Mesenchymal stem cell (in vitro differentiated cells and primary cell): Measurements from ENCODE around the gene ATP6V0C. TPM values are rescaled to one million over a fixed set of nuclear protein-coding genes. Genes with fewer than 3 reads are reported as not detected.

Experiments used
- DNase-seq: peaks from one replicate; pipeline ENCODE4 v3.0.0-alpha.2; 2013
- H2AFZ ChIP-seq: one replicate; pipeline ENCODE4 v1.6.1; 2013; ENCODE audit warnings: low read depth, mild to moderate bottlenecking, control low read depth, inconsistent platforms, low read length, moderate library complexity
- H2AK5ac ChIP-seq: 2 replicates; pipeline ENCODE4 v1.6.1; 2013; ENCODE audit warnings: low read length, moderate library complexity, mild to moderate bottlenecking, inconsistent platforms; ENCODE audit not compliant: severe bottlenecking
- H2BK120ac ChIP-seq: one replicate; pipeline ENCODE4 v1.6.1; 2013; ENCODE audit warnings: low read depth, mild to moderate bottlenecking, inconsistent platforms, low read length, moderate library complexity
- H2BK12ac ChIP-seq, 2 experiments: one replicate each; pipeline ENCODE4 v1.6.1; 2013; ENCODE audit warnings: inconsistent platforms in 2 of 2, low read length in 2 of 2, mild to moderate bottlenecking in 2 of 2, moderate library complexity in 2 of 2, control low read depth in 1 of 2
- H2BK15ac ChIP-seq: one replicate; pipeline ENCODE4 v1.6.1; 2013; ENCODE audit warnings: mild to moderate bottlenecking, low read depth, inconsistent platforms; ENCODE audit not compliant: poor library complexity, severe bottlenecking
- H2BK5ac ChIP-seq: 2 replicates; pipeline ENCODE4 v1.6.1; 2013; ENCODE audit warnings: low read depth, mild to moderate bottlenecking, low read length, control low read depth, inconsistent platforms; ENCODE audit not compliant: poor library complexity, severe bottlenecking
- H3K14ac ChIP-seq, 2 experiments: one replicate each; pipeline ENCODE4 v1.6.1; 2013; ENCODE audit warnings: inconsistent platforms in 2 of 2, low read length in 2 of 2, control low read depth in 1 of 2, mild to moderate bottlenecking in 1 of 2, moderate library complexity in 1 of 2
- H3K18ac ChIP-seq, 2 experiments: one replicate each; pipeline ENCODE4 v1.6.1; 2013; ENCODE audit warnings: inconsistent platforms in 2 of 2, low read length in 2 of 2, control low read depth in 1 of 2, low read depth in 1 of 2, mild to moderate bottlenecking in 1 of 2
- H3K23ac ChIP-seq, 2 experiments: one replicate each; pipeline ENCODE4 v1.6.1; 2013; ENCODE audit warnings: inconsistent platforms in 2 of 2, low read length in 2 of 2, mild to moderate bottlenecking in 2 of 2, moderate library complexity in 2 of 2, control low read depth in 1 of 2
- H3K27ac ChIP-seq: 2 replicates; pipeline ENCODE4 v1.5.1; 2013; ENCODE audit warnings: mild to moderate bottlenecking, moderate library complexity, low read length, control low read depth, inconsistent platforms; ENCODE audit not compliant: poor library complexity, severe bottlenecking
- H3K27me3 ChIP-seq, 2 experiments: 2 replicates each; pipeline versions ENCODE4 v1.6.1 to v1.7.0; 2013; ENCODE audit warnings: low read length in 2 of 2, mild to moderate bottlenecking in 2 of 2, moderate library complexity in 2 of 2, control low read depth in 1 of 2, inconsistent platforms in 1 of 2; ENCODE audit not compliant: control insufficient read depth in 1 of 2, insufficient read depth in 1 of 2
- H3K36me3 ChIP-seq, 2 experiments: 2 replicates each; pipeline versions ENCODE4 v1.6.1 to v1.7.0; 2013; ENCODE audit warnings: low read length in 2 of 2, control low read depth in 1 of 2, inconsistent platforms in 1 of 2, low read depth in 1 of 2, mild to moderate bottlenecking in 1 of 2; ENCODE audit not compliant: insufficient read depth in 2 of 2, control insufficient read depth in 1 of 2
- H3K4ac ChIP-seq, 2 experiments: one replicate each; pipeline ENCODE4 v1.6.1; 2013; ENCODE audit warnings: inconsistent platforms in 2 of 2, low read length in 2 of 2, mild to moderate bottlenecking in 2 of 2, moderate library complexity in 2 of 2, control low read depth in 1 of 2, low read depth in 1 of 2
- H3K4me1 ChIP-seq: 2 replicates; pipeline ENCODE4 v1.6.1; 2013; ENCODE audit warnings: low read depth, low read length, control low read depth; ENCODE audit not compliant: control insufficient read depth, insufficient read depth
- H3K4me2 ChIP-seq: 2 replicates; pipeline ENCODE4 v1.6.1; 2013; ENCODE audit warnings: low read length, mild to moderate bottlenecking, inconsistent platforms; ENCODE audit not compliant: poor library complexity, severe bottlenecking
- H3K4me3 ChIP-seq, 2 experiments: 2 replicates each; pipeline versions ENCODE4 v1.5.1 to v1.7.0; 2013; ENCODE audit warnings: low read length in 2 of 2, mild to moderate bottlenecking in 2 of 2, control low read depth in 1 of 2, low read depth in 1 of 2; ENCODE audit not compliant: insufficient read depth in 1 of 2
- H3K79me1 ChIP-seq: replicated peaks from 2 replicates; pipeline ENCODE4 v1.6.1; 2013; ENCODE audit warnings: mild to moderate bottlenecking, control low read depth, low read length, inconsistent platforms; ENCODE audit not compliant: poor library complexity, severe bottlenecking
- H3K9ac ChIP-seq: 2 replicates; pipeline ENCODE4 v1.7.0; 2013; ENCODE audit warnings: mild to moderate bottlenecking, low read length, moderate library complexity
- H3K9me3 ChIP-seq: 2 replicates; pipeline ENCODE4 v1.7.0; 2013; ENCODE audit warnings: mild to moderate bottlenecking, low read length; ENCODE audit not compliant: control insufficient read depth
- H4K8ac ChIP-seq: one replicate; pipeline ENCODE4 v1.6.1; 2013; ENCODE audit warnings: inconsistent platforms, mild to moderate bottlenecking, low read length, moderate library complexity
- H4K91ac ChIP-seq: one replicate; pipeline ENCODE4 v1.6.1; 2013; ENCODE audit warnings: mild to moderate bottlenecking, low read length, inconsistent platforms
- WGBS: methylation state at CpG from one replicate; pipeline ENCODE4 v1.1.7; 2013; ENCODE audit warnings: mixed read lengths; 5-methylcytosine and 5-hydroxymethylcytosine counted together
- polyA plus RNA-seq, 2 experiments: library from polyadenylated mRNA; stranded (reverse); fragments of 200-250 nt; gene quantifications; one replicate each; pipeline ENCODE4 v1.2.3, GENCODE V29; 2013

Gene ATP6V0C
- polyA plus RNA-seq (2013, experiment 1 of 2): 498 TPM
- 484 TPM for polyA plus RNA-seq (2013, experiment 2 of 2)

DNA sequence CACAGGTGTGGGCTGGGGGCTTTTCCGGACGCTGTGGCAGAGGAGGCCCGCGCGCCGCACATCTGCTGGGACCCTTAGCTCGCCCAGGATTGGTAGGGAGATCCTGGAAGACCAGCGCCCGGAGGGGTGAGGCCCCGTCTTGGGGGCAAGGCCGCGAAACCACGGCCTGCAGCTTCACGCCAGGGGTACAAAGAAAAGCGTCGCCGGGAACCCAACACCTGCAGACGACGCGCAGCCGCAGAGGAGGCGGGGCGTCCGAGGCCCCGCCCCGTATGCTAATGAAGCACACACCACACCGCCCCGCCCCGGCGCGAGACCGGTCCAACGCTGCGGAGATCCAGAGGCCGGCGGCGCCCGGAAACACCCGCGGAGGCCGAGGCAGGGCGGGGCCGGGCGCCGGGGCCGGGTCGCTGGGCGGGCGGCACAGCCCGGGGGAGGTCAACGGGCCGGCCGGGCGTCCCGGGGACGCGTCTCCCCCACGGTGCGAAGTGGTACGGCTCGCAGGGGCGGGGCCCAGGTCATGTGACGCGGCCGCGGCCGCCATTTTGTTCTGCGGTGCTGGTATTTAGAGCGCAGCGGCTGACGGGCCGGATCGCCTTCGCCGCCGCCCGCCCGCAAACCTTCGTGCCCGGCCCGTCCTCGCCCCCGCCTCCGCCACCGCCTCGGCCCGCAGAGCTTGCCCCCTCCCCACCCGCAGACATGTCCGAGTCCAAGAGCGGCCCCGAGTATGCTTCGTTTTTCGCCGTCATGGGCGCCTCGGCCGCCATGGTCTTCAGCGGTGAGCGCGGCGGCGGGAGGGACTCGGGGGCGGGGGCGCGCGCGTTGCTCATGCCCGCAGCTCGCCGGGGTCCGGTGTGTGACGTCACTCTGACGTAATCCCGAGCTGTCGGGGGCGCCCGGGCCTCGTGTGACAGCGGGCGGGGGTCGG is at the start of gene ATP6V0C:
ATP6V0C (plus strand) TSS at position 548 of the 928 bp plus-strand sequence; CDS start at position 700, 152 bp downstream.
- H3K27ac ChIP-seq: peak within 1 kb of the TSS; percentile 41

DNA sequence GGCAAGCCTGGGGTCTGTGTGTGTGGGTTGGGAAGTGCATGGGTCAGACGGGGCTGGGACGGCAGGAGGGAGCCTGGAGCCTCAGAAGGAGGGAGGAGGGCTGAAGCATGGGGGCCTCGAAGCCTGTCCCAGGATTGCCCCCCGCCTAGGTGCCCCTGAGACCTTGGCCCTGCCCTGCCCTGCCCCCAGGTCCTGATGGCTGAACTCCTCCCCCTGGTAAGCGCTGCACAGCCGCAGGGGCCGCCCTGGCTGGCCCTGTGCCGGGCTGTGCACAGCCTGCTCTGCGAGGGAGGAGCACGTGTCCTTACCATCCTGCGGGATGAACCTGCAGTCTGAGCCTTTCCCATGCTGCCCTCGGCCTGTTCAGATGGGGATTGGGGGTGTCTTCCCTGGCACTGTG is 49.4 kb upstream of the ATP6V0C start:
- no peak overlapping the region for H2AK5ac ChIP-seq
- no peak overlapping the region for H2BK5ac ChIP-seq
- H3K79me1 ChIP-seq: peaks cover 14% of the 10 kb centered on the region
- no peak overlapping the region for H3K4me3 ChIP-seq
- H2BK12ac ChIP-seq: no peak overlapping the region
- no peak for DNase-seq
- H2BK15ac ChIP-seq: no peak overlapping the region
- H3K4me2 ChIP-seq: no peak overlapping the region
- no peak overlapping the region for H3K18ac ChIP-seq
- no peak overlapping the region for H4K8ac ChIP-seq
- no peak overlapping the region for H3K9ac ChIP-seq
- no peak overlapping the region for H3K4ac ChIP-seq
- WGBS: 87% methylated on average over 12 of the region's 12 CpGs
- no peak overlapping the region for H3K27ac ChIP-seq
- no peak overlapping the region for H3K23ac ChIP-seq
- peaks cover 0 to 6% of the 10 kb centered on the region in 2 experiments for H3K36me3 ChIP-seq
- no peak overlapping the region for H2AFZ ChIP-seq
- no peak overlapping the region for H2BK120ac ChIP-seq
- H3K27me3 ChIP-seq: peaks cover 6% of the 10 kb centered on the region in 2 experiments
- H3K4me1 ChIP-seq: peaks cover 38% of the 10 kb centered on the region
- H4K91ac ChIP-seq: no peak overlapping the region
- H3K9me3 ChIP-seq: no peaks in the 10 kb centered on the region
- H3K14ac ChIP-seq: no peak overlapping the region

More for the DNA sequence above, at the start of gene ATP6V0C:
- under 1% methylated on average over 78 of the region's 122 CpGs for WGBS
- peaks cover 5% of the 10 kb centered on the region for H3K79me1 ChIP-seq
- peak within 1 kb of the TSS; percentile 66 for H2AFZ ChIP-seq
- H2AK5ac ChIP-seq: peak within 1 kb of the TSS; percentile 84
- H3K36me3 ChIP-seq: peaks cover 4 to 28% of the 10 kb centered on the region in 2 experiments
- H3K4me1 ChIP-seq: peaks cover 65% of the 10 kb centered on the region
- H3K4me3 ChIP-seq: peak within 1 kb of the TSS; percentile 95 to 96
- H3K18ac ChIP-seq: peak within 1 kb of the TSS; percentile 97 to 98
- peak within 1 kb of the TSS; percentile 99 for H2BK120ac ChIP-seq
- DNase-seq: peak; percentile 87
- no peaks in the 10 kb centered on the region for H3K27me3 ChIP-seq
- H4K91ac ChIP-seq: peak within 1 kb of the TSS; percentile 94
- H2BK15ac ChIP-seq: peak within 1 kb of the TSS; percentile 94
- H3K14ac ChIP-seq: peak within 1 kb of the TSS in 1 of 2 experiments; percentile 78
- H2BK5ac ChIP-seq: peak within 1 kb of the TSS; percentile 61
- peak within 1 kb of the TSS; percentile 46 to 47 for H2BK12ac ChIP-seq
- no peaks in the 10 kb centered on the region for H3K9me3 ChIP-seq
- H4K8ac ChIP-seq: peak within 1 kb of the TSS; percentile 94
- H3K4me2 ChIP-seq: peak within 1 kb of the TSS; percentile 68
- H3K23ac ChIP-seq: peak within 1 kb of the TSS in 1 of 2 experiments; percentile 66
- peak within 1 kb of the TSS; percentile 96 for H3K9ac ChIP-seq
- peak within 1 kb of the TSS; percentile 91 to 95 for H3K4ac ChIP-seq

DNA sequence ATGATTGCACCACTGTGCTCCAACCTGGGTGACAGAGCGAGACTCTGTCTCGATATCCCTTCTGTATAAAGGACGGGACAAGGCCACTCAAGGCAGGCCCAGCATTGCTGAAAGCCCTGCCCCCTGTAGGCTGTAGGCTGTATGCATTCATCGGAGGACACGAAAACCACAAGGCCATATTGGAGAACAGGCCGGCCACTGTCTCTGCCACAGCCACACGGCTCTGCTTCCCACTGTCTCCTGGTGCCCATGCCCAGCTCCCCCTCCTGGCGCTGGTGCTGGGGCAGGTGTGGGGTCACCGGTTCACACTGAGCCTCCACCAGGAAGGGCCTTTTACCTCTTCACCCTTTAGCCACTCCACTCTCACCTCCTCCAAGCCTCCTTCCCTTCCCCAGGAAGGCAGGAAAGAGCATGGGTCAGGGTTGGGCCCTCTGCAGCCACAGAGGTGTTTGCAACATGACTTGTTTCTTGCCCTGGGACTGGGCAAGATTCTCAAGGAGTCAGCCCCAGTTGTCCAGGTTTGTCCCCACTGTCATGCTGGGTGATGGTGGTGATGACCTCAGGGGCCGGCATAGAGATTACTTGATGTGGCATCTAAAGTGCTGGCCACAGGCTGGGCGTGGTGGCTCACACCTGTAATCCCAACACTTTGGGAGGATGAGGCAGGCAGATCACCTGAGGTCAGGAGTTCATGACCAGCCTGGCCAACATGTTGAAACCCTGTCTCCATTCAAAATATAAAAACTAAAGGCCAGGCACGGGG is 47.9 kb upstream of the ATP6V0C start:
- H3K9me3 ChIP-seq: no peaks in the 10 kb centered on the region
- H2BK12ac ChIP-seq: no peak overlapping the region
- peaks cover 8% of the 10 kb centered on the region for H3K79me1 ChIP-seq
- no peak overlapping the region for H3K4me3 ChIP-seq
- no peak overlapping the region for H2BK120ac ChIP-seq
- no peak overlapping the region for H4K8ac ChIP-seq
- H3K36me3 ChIP-seq: peaks cover 0 to 6% of the 10 kb centered on the region in 2 experiments
- DNase-seq: no peak
- H2AFZ ChIP-seq: no peak overlapping the region
- no peak overlapping the region for H3K18ac ChIP-seq
- no peak overlapping the region for H3K14ac ChIP-seq
- H3K27ac ChIP-seq: no peak overlapping the region
- no peak overlapping the region for H3K9ac ChIP-seq
- peaks cover 19 to 20% of the 10 kb centered on the region in 2 experiments for H3K27me3 ChIP-seq
- no peak overlapping the region for H3K23ac ChIP-seq
- 93% methylated on average over 12 of the region's 12 CpGs for WGBS
- no peak overlapping the region for H2AK5ac ChIP-seq
- no peak overlapping the region for H2BK15ac ChIP-seq
- peaks cover 33% of the 10 kb centered on the region for H3K4me1 ChIP-seq
- no peak overlapping the region for H2BK5ac ChIP-seq
- H4K91ac ChIP-seq: no peak overlapping the region
- H3K4ac ChIP-seq: no peak overlapping the region
- no peak overlapping the region for H3K4me2 ChIP-seq
